Measurements from ENCODE around the gene ACCS.

- TF ChIP-seq CTCF (IDR thresholded peaks at IDR 0.05; ENCODE audit: insufficient read depth, low read length, poor library complexity, severe bottlenecking) (no peak), EZH2phosphoT487 (conservative IDR thresholded peaks at IDR 0.05; ENCODE audit: low read length) (no peak)
Measured at GRCh38 chr11:44065841-44066731, at the start of gene ACCS.

All from SU-DHL-6 (cell line).